ENCODE results near the gene KANSL1. TPM values are rescaled to one million over a fixed set of nuclear protein-coding genes. Genes with fewer than 3 reads are reported as not detected.
"Not testable (repeated sequence)": the region's sequence is repeated elsewhere in the genome, so short reads cannot be mapped to it uniquely, and the experiment has no call there.

Gene KANSL1
- total RNA-seq, 2 experiments from 2014 or later: 60.9 to 65.5 TPM

DNA sequence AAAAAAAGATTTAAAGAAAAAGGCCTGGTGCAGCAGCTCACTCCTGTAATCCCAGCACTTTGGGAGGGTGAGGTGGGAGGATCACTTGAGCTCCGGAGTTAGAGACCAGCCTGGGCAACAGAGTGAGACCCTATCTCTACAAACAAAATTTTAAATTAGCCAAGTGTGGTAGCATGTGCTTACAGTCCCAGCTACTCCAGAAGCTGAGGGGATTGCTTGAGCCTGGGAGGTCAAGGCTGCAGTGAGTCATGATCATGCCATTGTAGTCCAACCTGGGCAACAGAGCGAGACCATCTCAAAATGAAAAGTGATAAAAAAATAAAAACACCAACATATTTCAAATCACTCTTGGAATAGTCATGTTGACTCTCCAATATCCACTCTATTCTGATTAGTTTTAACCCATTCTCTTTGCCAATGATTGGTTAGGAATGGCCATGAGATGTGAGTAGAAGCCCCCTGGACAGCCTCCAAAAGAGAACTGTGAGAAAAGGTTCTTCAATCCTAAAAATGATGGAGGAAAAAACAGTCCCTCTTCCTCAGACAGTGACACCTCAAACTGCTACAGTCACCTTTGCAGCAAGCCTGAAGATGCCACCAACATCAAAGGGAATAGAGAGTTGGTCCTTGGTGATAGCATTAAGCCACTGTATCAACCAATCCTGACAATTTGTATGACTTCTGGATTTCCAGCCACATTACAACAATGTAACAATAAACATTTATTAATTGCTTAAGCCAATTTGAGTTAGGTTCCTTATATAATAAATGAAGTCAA, 2.9 kb upstream of the KANSL1 start:
- Mint-ChIP-seq H3K27ac (peak overlapping the region; percentile 92), H3K27me3 (no peaks in the 10 kb centered on the region), H3K9me3 (no peaks in the 10 kb centered on the region), H3K4me1 (peaks cover 62% of the 10 kb centered on the region), H3K4me3 (no peak overlapping the region), H3K36me3 (peaks cover 34% of the 10 kb centered on the region)
- DNase-seq: no peak

DNA sequence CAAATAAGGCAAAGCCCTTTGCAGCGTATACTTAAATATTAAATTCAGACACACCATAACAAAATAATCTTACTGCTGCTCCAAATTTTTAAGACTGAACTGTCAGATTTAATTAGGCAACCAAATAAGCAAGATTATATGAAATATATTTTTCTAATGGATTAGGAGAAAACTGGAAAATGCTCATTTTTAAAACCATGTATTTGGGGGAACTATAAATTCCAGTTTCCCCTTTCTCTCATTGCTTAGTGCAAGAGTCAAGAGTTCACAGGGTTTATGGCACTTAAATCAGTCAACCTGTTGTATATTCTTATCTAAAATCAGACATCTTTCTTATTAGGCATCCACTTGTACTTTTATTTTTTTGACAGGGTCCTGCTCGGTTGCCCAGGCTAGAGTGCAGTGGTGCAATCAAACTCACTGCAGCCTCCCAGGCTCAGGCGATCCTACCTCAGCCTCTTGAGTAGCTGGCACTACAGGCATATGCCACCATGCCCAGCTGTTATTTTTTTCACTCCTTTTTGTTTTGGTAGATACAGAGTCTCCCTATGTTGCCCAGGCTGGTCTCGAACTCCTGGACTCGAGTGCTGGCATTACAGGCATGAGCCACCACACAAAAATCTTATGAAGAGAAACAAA, 2.1 kb upstream of the KANSL1 start:
- Mint-ChIP-seq H3K27me3 (no peaks in the 10 kb centered on the region), H3K4me1 (peaks cover 60% of the 10 kb centered on the region), H3K4me3 (peak overlapping the region; percentile 86), H3K27ac (peak overlapping the region; percentile 92), H3K36me3 (peaks cover 29% of the 10 kb centered on the region), H3K9me3 (no peaks in the 10 kb centered on the region)
- no peak for DNase-seq

GRCh38 chr17:46194393-46195216, 1.4 kb upstream of the KANSL1 start:
- Mint-ChIP-seq H3K27ac (peak overlapping the region; percentile 92), H3K4me3 (peak overlapping the region; percentile 86), H3K27me3 (no peaks in the 10 kb centered on the region), H3K4me1 (peaks cover 61% of the 10 kb centered on the region), H3K36me3 (peaks cover 31% of the 10 kb centered on the region), H3K9me3 (no peaks in the 10 kb centered on the region)
- DNase-seq: peak; percentile 55

- peaks cover 37% of the 10 kb centered on the region for H3K36me3 Mint-ChIP-seq
- H3K4me3 Mint-ChIP-seq: peak overlapping the region; percentile 86
- H3K4me1 Mint-ChIP-seq: peaks cover 59% of the 10 kb centered on the region
- peak; percentile 95 for DNase-seq
- peak overlapping the region; percentile 92 for H3K27ac Mint-ChIP-seq
- no peaks in the 10 kb centered on the region for H3K27me3 Mint-ChIP-seq
- no peaks in the 10 kb centered on the region for H3K9me3 Mint-ChIP-seq
Measured at GRCh38 chr17:46193626-46194392, 580 bp upstream of the KANSL1 start.

DNA sequence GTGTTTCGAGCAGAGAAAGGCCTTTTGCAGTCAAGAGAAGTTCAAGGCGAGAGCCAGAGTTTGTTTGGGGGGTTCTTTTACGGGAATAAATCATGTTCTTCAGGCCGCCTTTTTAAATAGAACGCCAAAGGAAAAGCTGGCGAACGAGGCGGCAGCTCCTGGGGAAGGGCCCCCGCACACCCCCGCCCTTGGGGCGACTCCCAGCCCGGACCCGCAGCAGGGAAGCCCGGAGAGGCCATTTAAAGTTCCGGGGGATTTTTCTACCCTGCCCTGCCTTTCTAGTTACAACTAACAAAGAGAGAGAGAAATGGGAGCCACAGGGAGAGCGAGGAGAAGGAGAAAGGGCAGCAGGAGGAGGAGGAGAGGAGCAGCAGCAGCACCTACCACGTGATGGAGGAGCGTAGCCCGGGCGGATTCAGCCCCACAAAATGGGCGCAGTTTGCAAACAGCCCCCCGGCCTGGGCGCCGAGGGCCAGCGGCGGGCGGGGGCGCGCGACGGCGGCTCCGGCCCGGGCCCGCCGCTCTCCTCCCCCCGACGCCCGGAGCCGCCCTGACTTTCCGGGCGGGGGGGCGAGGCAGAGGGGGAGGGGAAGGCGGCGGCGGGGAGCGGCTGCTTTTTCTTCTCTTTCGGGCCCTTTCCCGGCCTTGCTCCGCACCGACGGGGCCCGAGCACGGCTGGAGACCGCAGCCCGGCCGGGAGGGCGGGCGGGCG, 634 bp downstream of the KANSL1 start:
- Mint-ChIP-seq H3K9me3 (no peaks in the 10 kb centered on the region), H3K27me3 (no peaks in the 10 kb centered on the region), H3K4me1 (peaks cover 63% of the 10 kb centered on the region), H3K36me3 (peaks cover 37% of the 10 kb centered on the region), H3K27ac (peak overlapping the region; percentile 98), H3K4me3 (peak overlapping the region; percentile 93)
- DNase-seq: peak; percentile 76

DNA sequence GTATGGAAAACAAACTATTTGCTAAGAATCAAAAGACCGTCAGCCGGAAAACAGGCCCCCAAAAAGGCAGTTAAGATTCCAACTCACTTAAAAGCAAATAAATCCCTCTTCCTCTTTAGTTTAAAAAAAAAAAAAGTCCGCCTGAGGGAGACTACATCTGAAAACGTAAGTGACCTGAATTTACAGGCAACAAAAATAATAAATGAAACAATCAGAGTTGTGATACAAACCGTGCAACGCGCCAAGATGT, 1.1 kb downstream of the KANSL1 start:
- Mint-ChIP-seq H3K4me3 (peak overlapping the region; percentile 93), H3K27me3 (no peaks in the 10 kb centered on the region), H3K27ac (peak overlapping the region; percentile 98), H3K36me3 (peaks cover 32% of the 10 kb centered on the region), H3K4me1 (peaks cover 63% of the 10 kb centered on the region), H3K9me3 (no peaks in the 10 kb centered on the region)
- DNase-seq: no peak

GRCh38 chr17:46191322-46192188, 1.7 kb downstream of the KANSL1 start:
- peak; percentile 43 for DNase-seq
- peaks cover 32% of the 10 kb centered on the region for H3K36me3 Mint-ChIP-seq
- no peaks in the 10 kb centered on the region for H3K27me3 Mint-ChIP-seq
- H3K9me3 Mint-ChIP-seq: no peaks in the 10 kb centered on the region
- peak overlapping the region; percentile 93 for H3K4me3 Mint-ChIP-seq
- H3K4me1 Mint-ChIP-seq: peaks cover 63% of the 10 kb centered on the region
- peak overlapping the region; percentile 98 for H3K27ac Mint-ChIP-seq

DNA sequence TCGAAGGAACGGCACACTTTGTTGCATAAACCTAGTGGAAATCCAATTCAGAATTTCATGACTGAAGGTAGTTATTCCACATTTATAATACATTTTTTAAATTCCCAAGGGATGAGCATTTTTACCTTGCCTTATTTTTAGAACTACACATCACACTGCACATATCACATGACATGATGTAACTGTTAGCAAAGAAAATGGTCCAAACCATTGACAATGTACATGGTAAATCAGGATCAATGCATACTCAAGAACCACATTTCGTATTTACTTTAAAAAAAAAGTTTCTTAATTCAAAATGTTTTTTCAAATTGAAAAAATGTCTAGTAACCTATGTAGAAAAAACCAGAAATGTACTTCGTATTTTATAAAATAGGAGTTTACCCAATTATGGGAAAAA, 2.5 kb downstream of the KANSL1 start:
- DNase-seq: no peak
- Mint-ChIP-seq H3K4me1 (peaks cover 62% of the 10 kb centered on the region), H3K27ac (peak overlapping the region; percentile 70), H3K9me3 (no peaks in the 10 kb centered on the region), H3K4me3 (peak overlapping the region; percentile 93), H3K36me3 (peaks cover 32% of the 10 kb centered on the region), H3K27me3 (no peaks in the 10 kb centered on the region)

DNA sequence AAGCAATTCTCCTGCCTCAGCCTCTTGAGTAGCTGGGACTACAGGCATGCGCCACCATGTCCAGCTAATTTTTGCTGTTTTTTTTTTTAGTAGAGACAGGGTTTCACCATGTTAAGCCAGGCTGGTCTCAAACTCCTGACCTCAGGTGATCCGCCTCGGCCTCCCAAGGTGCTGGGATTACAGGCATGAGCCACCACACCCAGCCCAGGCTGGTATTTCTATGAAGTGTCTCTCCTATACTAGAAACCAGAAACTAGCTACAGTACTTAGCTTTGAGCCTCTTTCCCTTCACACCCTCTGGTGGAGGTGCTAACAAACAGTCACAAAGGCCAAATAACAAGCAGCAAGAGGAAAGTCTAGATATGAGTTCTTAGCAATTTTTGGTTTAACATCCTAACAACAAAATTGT, 6.4 kb downstream of the KANSL1 start:
- H3K9me3 Mint-ChIP-seq, H3K27me3 Mint-ChIP-seq: not testable (repeated sequence)
- peaks cover 53% of the 10 kb centered on the region for H3K36me3 Mint-ChIP-seq
- peak; percentile 40 for DNase-seq
- H3K27ac Mint-ChIP-seq: peak overlapping the region; percentile 76
- H3K4me3 Mint-ChIP-seq: peak overlapping the region; percentile 24
- H3K4me1 Mint-ChIP-seq: peaks cover 82% of the 10 kb centered on the region

DNA sequence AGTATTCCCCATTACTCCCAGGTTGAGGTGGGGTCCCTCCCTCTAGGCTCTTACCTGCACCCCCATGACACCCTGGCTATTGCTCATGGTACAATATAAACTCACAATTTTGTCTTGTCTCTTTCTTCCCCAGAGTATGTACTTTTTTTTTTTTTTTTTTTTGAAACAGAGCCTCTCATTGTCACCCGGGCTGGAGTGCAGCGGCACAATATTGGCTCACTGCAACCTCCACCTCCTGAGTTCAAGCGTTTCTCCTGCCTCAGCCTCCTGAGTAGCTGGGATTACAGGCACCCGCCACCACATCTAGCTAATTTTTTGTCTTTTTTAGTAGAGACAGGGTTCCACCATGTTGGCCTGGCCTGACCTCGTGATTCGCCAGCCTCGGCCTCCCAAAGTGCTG, 8.5 kb downstream of the KANSL1 start:
- Mint-ChIP-seq H3K36me3 (peaks cover 52% of the 10 kb centered on the region), H3K4me1 (peaks cover 88% of the 10 kb centered on the region), H3K9me3 (no peaks in the 10 kb centered on the region), H3K4me3 (no peak overlapping the region), H3K27me3 (no peaks in the 10 kb centered on the region), H3K27ac (peak overlapping the region; percentile 3)
- DNase-seq: no peak

GRCh38 chr17:46183383-46183782, 9.8 kb downstream of the KANSL1 start:
- H3K27ac Mint-ChIP-seq: peak overlapping the region; percentile 82
- not testable (repeated sequence) for H3K27me3 Mint-ChIP-seq, H3K9me3 Mint-ChIP-seq, DNase-seq
- H3K36me3 Mint-ChIP-seq: peaks cover 53% of the 10 kb centered on the region
- peaks cover 90% of the 10 kb centered on the region for H3K4me1 Mint-ChIP-seq
- H3K4me3 Mint-ChIP-seq: peak overlapping the region; percentile 49

DNA sequence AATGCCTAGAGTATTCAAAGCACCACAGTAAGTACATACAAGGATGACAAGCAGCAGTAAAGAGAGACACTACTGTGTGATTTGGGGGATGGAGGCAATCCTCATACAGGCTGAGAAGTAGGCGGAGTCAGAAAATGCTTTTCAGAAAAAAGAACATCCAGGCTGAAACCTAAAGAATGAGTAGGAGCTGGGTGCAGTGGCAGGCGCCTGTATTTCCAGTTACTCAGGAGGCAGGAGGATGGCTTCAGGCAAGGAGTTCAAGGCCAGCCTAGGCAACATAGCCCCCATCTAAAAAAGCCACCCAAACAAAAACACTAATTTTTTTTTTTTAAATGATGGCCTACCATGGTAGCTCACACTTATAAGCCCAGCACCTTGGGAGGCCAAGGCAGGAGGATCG, 10.3 kb downstream of the KANSL1 start:
- Mint-ChIP-seq H3K4me3 (peak overlapping the region; percentile 8), H3K36me3 (peaks cover 53% of the 10 kb centered on the region), H3K27ac (peak overlapping the region; percentile 82), H3K9me3 (no peaks in the 10 kb centered on the region), H3K27me3 (no peaks in the 10 kb centered on the region), H3K4me1 (peaks cover 90% of the 10 kb centered on the region)
- no peak for DNase-seq

DNA sequence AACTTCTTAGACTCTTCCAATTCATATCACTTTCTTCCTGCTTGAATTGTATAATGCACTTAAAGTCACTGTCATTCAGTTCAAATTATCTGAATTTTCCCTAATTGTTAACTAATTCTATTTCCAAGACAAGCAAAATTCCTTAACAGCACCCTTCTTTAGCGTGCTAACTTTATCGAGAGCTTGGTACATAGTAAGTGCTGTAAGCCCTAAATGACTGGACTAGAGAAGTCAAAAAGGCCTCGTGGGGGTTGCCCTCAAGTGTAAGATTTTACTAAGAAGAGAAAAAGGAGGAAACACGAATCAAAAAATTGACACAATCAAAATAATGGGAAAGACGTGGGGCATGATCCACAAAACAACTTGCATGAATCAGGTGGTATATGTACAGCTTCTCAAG, 11.3 kb downstream of the KANSL1 start:
- no peaks in the 10 kb centered on the region for H3K9me3 Mint-ChIP-seq
- DNase-seq: no peak
- H3K36me3 Mint-ChIP-seq: peaks cover 57% of the 10 kb centered on the region
- H3K4me1 Mint-ChIP-seq: peaks cover 89% of the 10 kb centered on the region
- no peaks in the 10 kb centered on the region for H3K27me3 Mint-ChIP-seq
- no peak overlapping the region for H3K4me3 Mint-ChIP-seq
- peak overlapping the region; percentile 71 for H3K27ac Mint-ChIP-seq
